SH-SY5Y (cell line): ENCODE results near the gene UBAP2.

ENCODE experiments used
- GATA2 ChIP-seq: IDR thresholded peaks from 2 replicates; pipeline ENCODE4 v1.6.1; 2011; ENCODE audit warnings: mild to moderate bottlenecking, low read depth, low read length
- GATA3 ChIP-seq: IDR thresholded peaks from 2 replicates; pipeline ENCODE4 v1.6.1; 2011; ENCODE audit warnings: low read depth, mild to moderate bottlenecking, low read length, moderate library complexity

DNA sequence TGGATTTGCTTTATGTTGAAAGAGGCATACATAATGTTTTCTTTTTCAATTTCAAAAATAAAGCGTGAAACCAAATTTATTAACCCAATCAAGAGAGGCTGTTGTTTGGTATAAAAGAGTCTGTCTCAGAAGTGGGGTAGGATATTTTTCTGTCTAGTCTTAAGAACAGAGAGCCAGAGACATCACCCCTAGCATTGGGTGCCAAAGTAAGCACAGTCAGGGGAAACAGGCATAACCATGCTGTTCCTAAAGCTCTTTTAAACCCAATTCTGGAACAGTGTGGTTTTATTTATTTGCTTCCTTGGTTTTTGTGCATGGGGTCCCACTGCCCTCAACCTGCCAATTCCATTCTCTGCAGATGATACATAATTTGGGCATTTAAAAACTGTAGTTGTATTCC, 143.6 kb downstream of the UBAP2 start:
- TF ChIP-seq GATA3 (no peak), GATA2 (no peak)
